Measurements from ENCODE around the gene TTYH1. TPM values are rescaled to one million over a fixed set of nuclear protein-coding genes. Genes with fewer than 3 reads are reported as not detected.

Gene TTYH1
- total and polyA plus RNA-seq, 2 experiments from 2014 or later, result 7.0 to 11.0 TPM

- peak overlapping the region; percentile 98 for H3K27ac ChIP-seq
- no peak for DNase-seq (ENCODE audit: low spot score)
- H3K36me3 ChIP-seq (replicated peaks; ENCODE audit: insufficient read depth, low read depth), result no peaks in the 10 kb centered on the region
- H3K4me3 ChIP-seq, result no peak overlapping the region
- H3K4me2 ChIP-seq, result peak overlapping the region; percentile 65
- H3K27me3 ChIP-seq, result no peaks in the 10 kb centered on the region
- H3K9me3 ChIP-seq (ENCODE audit: low read depth), result no peaks in the 10 kb centered on the region
- 54% methylated on average over 6 of the region's 6 CpGs for WGBS (ENCODE audit: low lambda C conversion rate, missing lambda C conversion rate)
- peak overlapping the region; percentile 7 for H2AFZ ChIP-seq
- no peak for TF ChIP-seq EZH2 (IDR thresholded peaks at IDR 0.05; ENCODE audit: borderline replicate concordance)
- no peak for TF ChIP-seq EZH2phosphoT487 (IDR thresholded peaks at IDR 0.05; ENCODE audit: low read depth, severe bottlenecking, unreplicated experiment)
- TF ChIP-seq, protein P1, sequence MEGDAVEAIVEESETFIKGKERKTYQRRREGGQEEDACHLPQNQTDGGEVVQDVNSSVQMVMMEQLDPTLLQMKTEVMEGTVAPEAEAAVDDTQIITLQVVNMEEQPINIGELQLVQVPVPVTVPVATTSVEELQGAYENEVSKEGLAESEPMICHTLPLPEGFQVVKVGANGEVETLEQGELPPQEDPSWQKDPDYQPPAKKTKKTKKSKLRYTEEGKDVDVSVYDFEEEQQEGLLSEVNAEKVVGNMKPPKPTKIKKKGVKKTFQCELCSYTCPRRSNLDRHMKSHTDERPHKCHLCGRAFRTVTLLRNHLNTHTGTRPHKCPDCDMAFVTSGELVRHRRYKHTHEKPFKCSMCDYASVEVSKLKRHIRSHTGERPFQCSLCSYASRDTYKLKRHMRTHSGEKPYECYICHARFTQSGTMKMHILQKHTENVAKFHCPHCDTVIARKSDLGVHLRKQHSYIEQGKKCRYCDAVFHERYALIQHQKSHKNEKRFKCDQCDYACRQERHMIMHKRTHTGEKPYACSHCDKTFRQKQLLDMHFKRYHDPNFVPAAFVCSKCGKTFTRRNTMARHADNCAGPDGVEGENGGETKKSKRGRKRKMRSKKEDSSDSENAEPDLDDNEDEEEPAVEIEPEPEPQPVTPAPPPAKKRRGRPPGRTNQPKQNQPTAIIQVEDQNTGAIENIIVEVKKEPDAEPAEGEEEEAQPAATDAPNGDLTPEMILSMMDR (IDR thresholded peaks at IDR 0.05; ENCODE audit: poor library complexity), result no peak
- no peaks in the 10 kb centered on the region for H4K20me1 ChIP-seq (ENCODE audit: insufficient read depth, poor library complexity, severe bottlenecking)
- H3K79me2 ChIP-seq, result peaks cover 24% of the 10 kb centered on the region
- H3K9me2 ChIP-seq (replicated peaks; ENCODE audit: insufficient read depth), result no peaks in the 10 kb centered on the region
- peaks cover 16% of the 10 kb centered on the region for H3K4me1 ChIP-seq (ENCODE audit: insufficient read depth)
Measured at GRCh38 chr19:54473892-54474372, 58.7 kb downstream of the TTYH1 start.

- WGBS (ENCODE audit: low lambda C conversion rate, missing lambda C conversion rate), result 87% methylated on average over 10 of the region's 11 CpGs
- Histone ChIP-seq H3K27ac (no peak overlapping the region), H3K27me3 (no peaks in the 10 kb centered on the region), H4K20me1 (ENCODE audit: insufficient read depth, poor library complexity, severe bottlenecking) (no peaks in the 10 kb centered on the region), H3K4me3 (no peak overlapping the region), H3K9me3 (ENCODE audit: low read depth) (no peaks in the 10 kb centered on the region), H3K4me2 (no peak overlapping the region), H2AFZ (no peak overlapping the region), H3K36me3 (replicated peaks; ENCODE audit: insufficient read depth, low read depth) (no peaks in the 10 kb centered on the region), H3K79me2 (peaks cover 9% of the 10 kb centered on the region), H3K4me1 (ENCODE audit: insufficient read depth) (peaks cover 12% of the 10 kb centered on the region), H3K9me2 (replicated peaks; ENCODE audit: insufficient read depth) (no peaks in the 10 kb centered on the region)
- TF ChIP-seq EZH2phosphoT487 (IDR thresholded peaks at IDR 0.05; ENCODE audit: low read depth, severe bottlenecking, unreplicated experiment) (no peak), EZH2 (IDR thresholded peaks at IDR 0.05; ENCODE audit: borderline replicate concordance) (no peak)
- TF ChIP-seq, protein P1 (IDR thresholded peaks at IDR 0.05; ENCODE audit: poor library complexity), result no peak
- DNase-seq (ENCODE audit: low spot score), result no peak
Measured at GRCh38 chr19:54475706-54476105, 60.4 kb downstream of the TTYH1 start.

- H3K79me2 ChIP-seq, result no peaks in the 10 kb centered on the region
- H3K4me1 ChIP-seq (ENCODE audit: insufficient read depth), result peaks cover 7% of the 10 kb centered on the region
- H3K27ac ChIP-seq, result no peak overlapping the region
- DNase-seq (ENCODE audit: low spot score), result peak; percentile 32
- no peak overlapping the region for H2AFZ ChIP-seq
- no peaks in the 10 kb centered on the region for H3K27me3 ChIP-seq
- no peak overlapping the region for H3K4me2 ChIP-seq
- no peaks in the 10 kb centered on the region for H3K36me3 ChIP-seq (replicated peaks; ENCODE audit: insufficient read depth, low read depth)
- 64% methylated on average over 3 of the region's 3 CpGs for WGBS (ENCODE audit: low lambda C conversion rate, missing lambda C conversion rate)
- H3K4me3 ChIP-seq, result no peak overlapping the region
- no peaks in the 10 kb centered on the region for H4K20me1 ChIP-seq (ENCODE audit: insufficient read depth, poor library complexity, severe bottlenecking)
- TF ChIP-seq, protein P1 (IDR thresholded peaks at IDR 0.05; ENCODE audit: poor library complexity), result peak; percentile 15
- TF ChIP-seq EZH2 (IDR thresholded peaks at IDR 0.05; ENCODE audit: borderline replicate concordance) (no peak), EZH2phosphoT487 (IDR thresholded peaks at IDR 0.05; ENCODE audit: low read depth, severe bottlenecking, unreplicated experiment) (no peak)
- H3K9me2 ChIP-seq (replicated peaks; ENCODE audit: insufficient read depth), result no peaks in the 10 kb centered on the region
- H3K9me3 ChIP-seq (ENCODE audit: low read depth), result no peaks in the 10 kb centered on the region
Measured at GRCh38 chr19:54477650-54478049, 62.4 kb downstream of the TTYH1 start.

Data from hepatocyte (in vitro differentiated cells).